Rectal smooth muscle tissue (tissue), 1 donor: ENCODE data around the gene ANXA11.

Experiments
- H3K27ac ChIP-seq: one replicate; pipeline ENCODE4 v1.7.0; 2013; ENCODE audit warnings: low read depth, low read length, inconsistent platforms
- H3K27me3 ChIP-seq: one replicate; pipeline ENCODE4 v1.7.0; 2013; ENCODE audit warnings: low read length; ENCODE audit not compliant: control insufficient read depth, insufficient read depth
- H3K36me3 ChIP-seq: one replicate; pipeline ENCODE4 v1.7.0; 2013; ENCODE audit warnings: low read length; ENCODE audit not compliant: control insufficient read depth, insufficient read depth
- H3K4me1 ChIP-seq: one replicate; pipeline ENCODE4 v1.7.0; 2013; ENCODE audit warnings: low read length; ENCODE audit not compliant: control insufficient read depth, insufficient read depth
- H3K4me3 ChIP-seq: one replicate; pipeline ENCODE4 v1.7.0; 2013; ENCODE audit warnings: low read length
- H3K9ac ChIP-seq: one replicate; pipeline ENCODE4 v1.7.0; 2013; ENCODE audit warnings: low read length

ANXA11 gene

DNA sequence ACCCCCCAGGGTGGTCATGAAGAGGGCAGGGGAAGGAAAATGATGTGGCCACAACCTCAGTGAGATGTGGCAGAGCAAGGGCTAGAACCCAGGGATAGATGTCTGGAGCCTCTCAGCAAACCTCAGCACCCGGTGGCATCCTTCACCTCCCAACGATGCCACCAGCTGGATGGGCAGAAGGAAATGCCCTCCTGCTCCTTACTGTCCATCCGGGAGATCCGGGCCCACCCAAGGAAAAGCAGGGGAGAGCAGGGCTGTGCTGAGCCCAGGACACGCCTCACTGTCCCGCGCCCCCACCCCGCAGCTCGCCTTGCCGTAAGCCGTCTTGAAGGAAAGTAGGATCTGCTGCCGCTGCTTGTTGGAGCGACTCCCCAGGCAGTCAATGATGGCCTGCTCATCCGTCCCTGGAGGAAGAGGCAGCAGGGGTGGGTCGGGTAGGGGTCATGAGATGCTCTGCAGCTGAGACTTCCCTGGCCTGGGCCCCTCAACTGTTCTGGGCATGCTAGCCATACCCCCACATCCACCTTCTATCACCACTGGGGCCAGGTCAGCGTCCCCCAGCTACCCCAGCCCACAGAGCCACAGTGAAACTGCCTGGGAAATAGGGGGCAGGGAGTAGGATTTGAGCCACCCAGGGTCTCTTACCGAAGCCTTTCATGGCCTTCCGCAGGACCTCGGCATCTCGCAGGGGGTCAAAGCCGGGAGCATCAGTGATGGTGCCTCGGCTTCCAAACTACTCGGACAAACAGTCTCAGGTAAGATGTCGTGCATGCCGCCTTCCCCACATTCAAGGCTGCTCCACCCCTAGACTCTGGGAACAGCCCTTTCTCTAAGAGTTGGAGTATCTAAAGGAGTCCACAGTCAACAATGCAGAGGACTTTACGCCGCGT is 38.5 kb downstream of the ANXA11 start:
- Histone ChIP-seq H3K4me3 (no peak overlapping the region), H3K27ac (no peak overlapping the region), H3K4me1 (no peaks in the 10 kb centered on the region), H3K27me3 (no peaks in the 10 kb centered on the region), H3K36me3 (peaks cover 46% of the 10 kb centered on the region), H3K9ac (no peak overlapping the region)

DNA sequence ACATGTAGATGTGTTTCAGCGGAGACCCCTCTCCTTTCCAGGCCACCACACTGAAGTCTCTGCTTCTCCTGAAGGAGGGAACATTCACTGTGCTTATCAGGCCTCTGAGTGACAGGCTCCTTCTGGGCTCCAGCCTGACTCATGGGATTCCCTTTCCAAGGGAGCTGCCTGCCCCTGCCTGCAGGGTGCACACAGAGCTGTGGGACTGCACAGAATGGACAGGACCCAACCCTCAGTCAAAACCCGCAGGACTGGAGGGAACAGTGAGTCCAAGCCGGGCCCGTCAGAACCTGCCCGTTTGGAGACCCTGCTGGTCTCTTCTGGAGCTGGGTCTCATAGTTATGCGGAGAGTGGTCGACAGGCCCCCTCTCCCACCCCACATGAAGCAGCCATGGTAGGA is 40.2 kb downstream of the ANXA11 start:
- H3K4me1 ChIP-seq, result no peaks in the 10 kb centered on the region

DNA sequence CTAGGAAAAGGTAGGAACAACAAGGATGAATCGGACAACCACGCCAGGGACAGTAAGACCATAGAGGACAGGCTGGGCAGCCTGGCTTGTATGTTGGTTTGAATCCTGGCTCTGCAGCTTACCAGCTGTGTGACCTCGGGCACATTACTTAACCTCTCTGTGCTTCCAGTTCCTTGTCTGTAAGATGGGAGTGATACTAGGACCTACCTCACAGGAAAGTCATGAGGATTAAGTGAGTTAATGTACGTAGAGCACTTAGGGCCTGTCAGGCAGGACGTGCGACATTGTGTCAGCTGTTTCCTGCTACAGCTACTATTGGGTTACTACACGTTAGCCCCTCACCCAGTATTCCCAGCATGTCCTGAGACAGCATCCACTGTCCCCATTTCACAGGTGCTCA is 40.7 kb downstream of the ANXA11 start:
- Histone ChIP-seq H3K36me3 (peaks cover 47% of the 10 kb centered on the region), H3K4me1 (no peaks in the 10 kb centered on the region), H3K27ac (no peak overlapping the region), H3K27me3 (no peaks in the 10 kb centered on the region), H3K9ac (no peak overlapping the region), H3K4me3 (no peak overlapping the region)

More for the DNA sequence above, 40.2 kb downstream of the ANXA11 start:
- no peaks in the 10 kb centered on the region for H3K27me3 ChIP-seq
- H3K36me3 ChIP-seq, result peaks cover 47% of the 10 kb centered on the region
- no peak overlapping the region for H3K4me3 ChIP-seq
- H3K9ac ChIP-seq, result no peak overlapping the region
- H3K27ac ChIP-seq, result no peak overlapping the region

- Histone ChIP-seq H3K27me3 (no peaks in the 10 kb centered on the region), H3K36me3 (peaks cover 47% of the 10 kb centered on the region), H3K27ac (no peak overlapping the region), H3K4me1 (peaks cover 4% of the 10 kb centered on the region), H3K9ac (no peak overlapping the region), H3K4me3 (no peak overlapping the region)
These were observed 41.5 kb downstream of the ANXA11 start for GRCh38 chr10:80163741-80164341.

DNA sequence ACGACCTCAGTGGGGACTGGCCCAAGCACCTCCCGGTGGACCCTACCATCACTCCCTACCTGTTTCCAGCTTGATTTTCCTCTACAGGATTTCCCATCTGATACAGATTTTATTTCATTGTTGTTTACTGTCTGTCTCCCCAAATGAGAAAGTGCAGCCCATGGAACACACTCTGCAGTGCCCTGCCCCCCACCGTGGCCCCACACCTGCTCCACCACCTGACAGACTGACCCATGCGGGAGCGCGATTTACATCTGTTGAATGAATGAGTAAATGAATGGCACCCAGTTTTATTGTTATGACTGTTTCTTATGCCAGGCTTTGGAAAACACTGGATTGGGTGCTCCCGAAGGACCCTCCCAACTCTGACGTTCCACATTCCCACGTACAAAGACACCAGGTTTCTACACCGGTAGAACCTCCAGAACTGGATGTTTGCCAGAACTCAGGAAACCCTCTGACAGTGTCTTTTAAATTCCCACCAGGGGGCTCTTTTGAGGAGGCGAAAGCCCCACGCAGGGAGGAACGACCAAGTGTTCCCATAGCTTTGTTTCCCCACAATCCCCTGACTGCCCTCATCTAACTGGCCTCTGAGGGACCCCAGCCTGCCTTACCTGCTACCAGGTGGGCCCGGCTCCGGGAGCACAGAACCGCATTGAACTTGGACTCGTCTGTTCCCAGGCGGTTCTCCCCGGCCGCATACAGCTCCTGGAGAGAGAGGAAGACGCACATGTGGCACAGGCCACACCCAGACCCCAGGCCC is 43.8 kb downstream of the ANXA11 start:
- Histone ChIP-seq H3K27ac (no peak overlapping the region), H3K4me1 (peaks cover 13% of the 10 kb centered on the region), H3K36me3 (peaks cover 41% of the 10 kb centered on the region), H3K27me3 (no peaks in the 10 kb centered on the region), H3K4me3 (no peak overlapping the region), H3K9ac (no peak overlapping the region)

DNA sequence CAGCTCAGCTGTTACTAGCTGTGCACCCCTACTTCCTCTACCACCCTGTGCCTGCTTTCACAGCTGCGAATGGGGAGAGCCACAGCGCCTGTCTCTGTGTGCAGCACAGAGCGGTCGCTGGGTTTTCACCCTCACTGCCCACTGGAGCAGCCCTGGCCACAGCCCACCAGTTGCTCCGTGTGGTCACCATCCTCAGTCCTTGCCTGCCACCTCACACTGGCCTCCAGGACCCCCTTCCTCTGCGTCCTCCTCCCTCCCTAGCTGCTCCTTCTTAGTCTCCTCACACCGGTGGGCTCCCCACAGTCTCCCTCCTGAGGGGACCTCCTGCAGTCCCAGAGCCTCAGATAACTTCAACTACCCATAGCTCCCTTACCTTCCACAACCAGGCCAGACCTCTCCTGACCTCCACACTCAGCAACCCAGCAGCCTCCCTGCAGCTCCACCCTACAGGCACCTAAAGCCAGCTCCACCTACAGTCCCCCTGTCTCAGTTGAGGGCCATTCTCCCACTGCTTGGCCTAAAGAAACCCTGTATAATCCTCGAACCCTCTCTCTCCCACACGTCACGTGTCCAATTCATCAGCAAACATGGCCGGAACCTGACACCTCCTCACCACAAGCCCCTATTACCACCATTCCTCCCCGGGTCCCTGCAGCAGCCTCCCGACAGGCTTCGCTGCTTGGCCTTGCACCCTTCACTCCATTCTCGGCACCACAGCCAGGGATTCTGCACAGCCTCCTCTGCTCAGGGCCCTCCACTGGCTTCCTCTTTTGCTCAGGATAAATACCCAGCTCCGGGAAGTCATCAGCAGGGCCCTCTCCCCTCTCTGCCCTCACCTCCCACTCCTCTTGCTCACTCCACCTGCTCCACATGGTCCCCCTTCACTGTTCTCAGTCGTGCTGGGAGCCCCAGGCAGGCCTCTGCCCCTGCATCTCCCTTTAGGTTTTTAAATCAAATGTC is 44.7 kb downstream of the ANXA11 start:
- H3K4me3 ChIP-seq, result no peak overlapping the region
- no peak overlapping the region for H3K9ac ChIP-seq
- peaks cover 19% of the 10 kb centered on the region for H3K4me1 ChIP-seq
- no peaks in the 10 kb centered on the region for H3K27me3 ChIP-seq
- peaks cover 43% of the 10 kb centered on the region for H3K36me3 ChIP-seq
- no peak overlapping the region for H3K27ac ChIP-seq

DNA sequence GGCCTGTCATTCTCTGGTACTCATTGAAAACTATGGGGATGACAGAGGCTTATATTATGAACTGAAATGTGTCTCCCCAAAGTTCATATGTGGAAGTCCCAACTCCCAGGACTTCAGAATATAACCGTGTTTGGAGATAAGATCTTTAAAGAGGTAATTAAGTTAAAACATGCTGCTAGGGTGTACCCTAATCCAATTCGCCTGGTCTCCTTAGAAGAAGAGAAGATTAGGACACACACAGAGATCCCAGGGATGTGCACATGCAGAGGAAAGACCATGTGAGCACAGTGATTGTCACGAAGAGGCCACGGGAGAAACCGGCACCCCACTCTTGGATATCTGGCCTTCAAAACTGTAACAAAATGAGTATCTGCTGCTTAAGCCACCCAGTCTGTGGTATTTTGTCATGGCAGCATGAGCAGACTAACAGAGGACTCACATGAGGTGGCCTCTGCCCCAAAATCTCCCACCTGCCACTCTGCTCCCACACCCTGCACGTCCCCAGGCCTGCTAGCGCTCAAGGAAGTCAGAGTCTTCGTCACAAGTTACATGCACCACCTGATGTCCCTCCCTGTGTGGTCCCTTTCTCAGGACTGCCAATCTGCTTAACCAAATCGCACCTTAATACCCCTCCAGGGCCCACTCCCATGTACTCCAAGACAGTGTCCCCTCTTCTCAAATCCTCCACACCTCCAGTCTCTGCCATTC is 46.0 kb downstream of the ANXA11 start:
- H3K9ac ChIP-seq, result no peak overlapping the region
- H3K4me3 ChIP-seq, result no peak overlapping the region
- H3K4me1 ChIP-seq, result peaks cover 28% of the 10 kb centered on the region

DNA sequence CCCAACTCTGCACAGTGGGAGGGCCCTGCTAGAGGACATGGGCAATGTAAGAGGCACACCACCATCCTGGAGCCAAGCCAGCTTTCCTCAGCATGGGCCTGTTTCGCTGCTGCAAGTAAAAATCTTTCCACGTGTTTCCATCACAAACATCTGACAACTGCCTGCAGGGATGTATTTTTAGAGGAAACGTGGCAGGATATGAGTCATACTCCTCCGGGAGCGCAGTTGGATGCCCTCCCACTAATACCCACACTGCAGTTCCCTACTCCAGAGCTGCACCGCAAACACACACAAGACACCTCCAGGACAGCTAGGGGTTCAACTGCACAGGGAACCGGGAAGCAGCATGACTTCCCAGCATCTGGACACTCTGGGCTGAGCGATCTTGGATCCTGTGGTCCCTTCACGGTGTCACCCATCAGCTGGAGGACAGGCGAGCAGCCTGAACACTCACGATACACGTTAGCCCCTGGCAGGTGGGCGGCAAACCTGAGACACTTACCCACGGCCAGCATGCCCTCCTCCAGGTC is 46.7 kb downstream of the ANXA11 start:
- Histone ChIP-seq H3K27me3 (no peaks in the 10 kb centered on the region), H3K4me1 (peaks cover 28% of the 10 kb centered on the region), H3K9ac (no peak overlapping the region), H3K4me3 (peak overlapping the region; percentile 14), H3K27ac (peak overlapping the region; percentile 58), H3K36me3 (peaks cover 39% of the 10 kb centered on the region)

More for the DNA sequence above, 46.0 kb downstream of the ANXA11 start:
- no peaks in the 10 kb centered on the region for H3K27me3 ChIP-seq
- H3K27ac ChIP-seq, result peak overlapping the region; percentile 58
- H3K36me3 ChIP-seq, result peaks cover 44% of the 10 kb centered on the region

DNA sequence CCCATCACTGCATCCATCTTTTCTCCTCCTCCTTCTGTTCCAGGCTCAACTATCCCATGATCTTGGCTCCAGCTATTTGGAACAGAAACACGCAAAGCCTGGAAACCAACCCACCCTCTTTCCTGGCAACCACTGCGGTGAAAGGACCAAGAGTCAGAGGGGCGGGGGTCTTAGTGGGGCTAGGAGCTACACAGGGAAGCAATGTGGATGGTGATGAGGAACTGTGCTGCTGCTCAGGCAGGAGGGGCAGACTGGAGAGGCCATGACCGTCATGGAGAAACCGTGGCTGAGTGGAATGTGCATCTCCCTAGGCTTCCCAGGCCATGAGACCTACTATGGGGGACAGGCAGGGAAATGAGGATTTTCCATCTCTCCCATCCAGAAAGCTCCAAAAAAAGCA is 47.2 kb downstream of the ANXA11 start:
- no peaks in the 10 kb centered on the region for H3K27me3 ChIP-seq
- H3K4me3 ChIP-seq, result no peak overlapping the region
- peaks cover 28% of the 10 kb centered on the region for H3K4me1 ChIP-seq
- peak overlapping the region; percentile 56 for H3K27ac ChIP-seq
- peaks cover 42% of the 10 kb centered on the region for H3K36me3 ChIP-seq
- H3K9ac ChIP-seq, result no peak overlapping the region

DNA sequence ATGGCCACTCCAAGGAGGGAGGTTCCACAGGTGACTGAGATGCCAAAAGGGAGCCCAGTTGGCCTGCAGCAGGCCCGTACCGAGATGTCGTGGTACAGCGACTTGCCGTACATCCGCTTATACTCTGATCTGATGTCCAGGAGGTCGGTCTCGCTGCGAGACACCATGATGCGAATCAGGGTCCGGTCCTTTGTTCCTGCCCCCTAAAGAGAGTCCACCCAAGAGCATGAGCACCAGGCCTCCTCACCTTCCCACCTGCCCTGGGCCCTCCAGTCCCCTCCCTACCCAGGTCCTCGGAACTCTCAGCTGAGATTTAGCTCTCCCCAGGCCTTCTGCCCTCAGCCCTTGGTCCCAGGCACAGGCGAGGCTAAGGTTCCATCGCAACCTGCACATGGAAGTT is 47.8 kb downstream of the ANXA11 start:
- Histone ChIP-seq H3K27ac (peak overlapping the region; percentile 56), H3K27me3 (no peaks in the 10 kb centered on the region), H3K4me1 (peaks cover 28% of the 10 kb centered on the region), H3K4me3 (no peak overlapping the region), H3K9ac (no peak overlapping the region), H3K36me3 (peaks cover 37% of the 10 kb centered on the region)

DNA sequence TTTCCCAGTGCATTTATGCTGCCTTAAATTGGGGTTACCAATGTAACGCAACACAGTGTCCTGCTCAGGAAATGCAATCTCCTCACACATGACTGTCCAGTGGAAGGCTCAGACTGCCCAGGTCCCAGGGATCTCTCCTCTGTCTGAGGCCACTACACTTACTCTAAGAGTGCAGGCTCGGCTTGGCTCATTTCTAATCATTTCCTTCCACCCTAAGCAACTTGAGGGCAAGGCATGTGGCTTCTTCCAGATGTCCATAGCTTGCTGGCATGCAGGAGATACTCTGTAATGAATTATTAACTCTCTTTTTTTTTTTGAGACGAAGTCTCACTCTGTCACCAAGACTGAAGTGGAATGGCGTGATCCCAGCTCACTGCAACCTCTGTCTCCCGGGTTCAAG is 49.1 kb downstream of the ANXA11 start:
- Histone ChIP-seq H3K9ac (no peak overlapping the region), H3K4me1 (peaks cover 28% of the 10 kb centered on the region), H3K4me3 (no peak overlapping the region), H3K36me3 (peaks cover 26% of the 10 kb centered on the region), H3K27me3 (no peaks in the 10 kb centered on the region), H3K27ac (no peak overlapping the region)
